Neural cell (in vitro differentiated cells): ENCODE results near the gene PPM1H. TPM values are rescaled to one million over a fixed set of nuclear protein-coding genes. Genes with fewer than 3 reads are reported as not detected.

Experiments used
- H2AFZ ChIP-seq: fragments of 200-600, 300-800 bp; sonication (generic), shearing (Covaris generic); 2 replicates; pipeline ENCODE4 v1.6.0; 2014; ENCODE audit warnings: low read depth, mild to moderate bottlenecking, antibody characterized with exemption, low read length, moderate library complexity
- H3F3A ChIP-seq: fragments of 200-600 bp; shearing (Covaris generic); 2 replicates; pipeline ENCODE4 v1.6.1; 2016; ENCODE audit warnings: mild to moderate bottlenecking, moderate library complexity, mixed read lengths, antibody characterized with exemption, low read length; ENCODE audit not compliant: insufficient read depth, poor library complexity, severe bottlenecking
- H3K27ac ChIP-seq: fragments of 200-600, 300-800 bp; sonication (generic), shearing (Covaris generic); 2 replicates; pipeline ENCODE4 v1.5.1; 2014; ENCODE audit warnings: mild to moderate bottlenecking, low read length, moderate library complexity
- H3K27me3 ChIP-seq: fragments of 300-800, 200-600 bp; sonication (generic), shearing (Covaris generic); 2 replicates; pipeline ENCODE4 v1.6.0; 2014; ENCODE audit warnings: mild to moderate bottlenecking, low read depth, low read length, moderate library complexity; ENCODE audit not compliant: insufficient read depth
- H3K36me3 ChIP-seq: fragments of 300-800, 200-600 bp; sonication (generic), shearing (Covaris generic); 2 replicates; pipeline ENCODE4 v1.5.1; 2014; ENCODE audit warnings: mild to moderate bottlenecking, antibody characterized with exemption, low read length, moderate library complexity; ENCODE audit not compliant: insufficient read depth
- H3K4me2 ChIP-seq: fragments of 300-800, 200-600 bp; sonication (generic), shearing (Covaris generic); 2 replicates; pipeline ENCODE4 v1.6.0; 2014; ENCODE audit warnings: mild to moderate bottlenecking, low read length
- H3K4me3 ChIP-seq: fragments of 300-800, 200-600 bp; sonication (generic), shearing (Covaris generic); 2 replicates; pipeline ENCODE4 v1.5.1; 2014; ENCODE audit warnings: mild to moderate bottlenecking, low read length, moderate library complexity
- H3K79me2 ChIP-seq: fragments of 200-600 bp; shearing (Covaris generic); replicated peaks from 2 replicates; pipeline ENCODE4 v1.6.0; 2014; ENCODE audit warnings: mild to moderate bottlenecking, low read length, moderate library complexity; ENCODE audit not compliant: insufficient read depth
- H3K9ac ChIP-seq: fragments of 300-800, 200-600 bp; sonication (generic), shearing (Covaris generic); 2 replicates; pipeline ENCODE4 v1.6.1; 2016; ENCODE audit warnings: mild to moderate bottlenecking, low read length, mixed read lengths
- H3K9me2 ChIP-seq: fragments of 200-600 bp; shearing (Covaris generic); 2 replicates; pipeline ENCODE4 v1.6.1; 2016; ENCODE audit warnings: mild to moderate bottlenecking, low read length, mixed read lengths; ENCODE audit not compliant: insufficient read depth
- H3K9me3 ChIP-seq: fragments of 200-600, 300-800 bp; sonication (generic), shearing (Covaris generic); 2 replicates; pipeline ENCODE4 v1.6.1; 2016; ENCODE audit warnings: mild to moderate bottlenecking, mixed run types, low read length, moderate library complexity, mixed read lengths
- H4K20me1 ChIP-seq: fragments of 200-600 bp; shearing (Covaris generic); 2 replicates; pipeline ENCODE4 v1.6.1; 2016; ENCODE audit warnings: mild to moderate bottlenecking, mixed run types; ENCODE audit not compliant: insufficient read depth
- CTCF ChIP-seq: fragments of 450-650 bp; IDR thresholded peaks from 2 replicates; pipeline ENCODE4 v1.5.1; 2014; ENCODE audit warnings: antibody characterized with exemption, mild to moderate bottlenecking, moderate library complexity; ENCODE audit not compliant: poor library complexity, severe bottlenecking
- EP300 ChIP-seq: fragments of 450-650 bp; conservative IDR thresholded peaks from 2 replicates; pipeline ENCODE4 v1.6.1; 2014; ENCODE audit warnings: antibody characterized with exemption, mild to moderate bottlenecking, moderate library complexity; ENCODE audit not compliant: poor library complexity, severe bottlenecking
- EZH2 ChIP-seq: fragments of 200-600, 300-800 bp; shearing (Covaris generic), sonication (generic); IDR thresholded peaks from 2 replicates; pipeline ENCODE4 v1.6.1; 2014; ENCODE audit warnings: antibody characterized with exemption, low read length, borderline replicate concordance, mild to moderate bottlenecking; ENCODE audit not compliant: insufficient read depth, poor library complexity, severe bottlenecking
- MXI1 ChIP-seq: fragments of 450-650 bp; conservative IDR thresholded peaks from 2 replicates; pipeline ENCODE4 v1.6.1; 2014; ENCODE audit warnings: antibody characterized with exemption, mild to moderate bottlenecking; ENCODE audit not compliant: poor library complexity, severe bottlenecking
- POLR2AphosphoS5 ChIP-seq: IDR thresholded peaks from 2 replicates; pipeline ENCODE4 v1.6.1; 2012
- RAD21 ChIP-seq: fragments of 450-650 bp; conservative IDR thresholded peaks from 2 replicates; pipeline ENCODE4 v1.6.1; 2014; ENCODE audit warnings: antibody characterized with exemption, mild to moderate bottlenecking, moderate library complexity
- REST ChIP-seq: IDR thresholded peaks from 2 replicates; pipeline ENCODE4 v1.6.1; 2012; ENCODE audit warnings: borderline replicate concordance
- SMC3 ChIP-seq: fragments of 450-650 bp; conservative IDR thresholded peaks from 2 replicates; pipeline ENCODE4 v1.6.1; 2014; ENCODE audit warnings: antibody characterized with exemption, mild to moderate bottlenecking, moderate library complexity; ENCODE audit not compliant: poor library complexity
- TAF1 ChIP-seq: IDR thresholded peaks from 2 replicates; pipeline ENCODE4 v1.6.1; 2012; ENCODE audit warnings: low read depth
- polyA plus RNA-seq: library from polyadenylated mRNA; depleted of rRNA; stranded (reverse); fragments of >200 nt; gene quantifications from 2 replicates; pipeline ENCODE4 v1.2.3, GENCODE V29; 2014

Gene PPM1H
- polyA plus RNA-seq, 1 donor from 2014 or later = 3.9 TPM

- TF ChIP-seq SMC3 = no peak
- TF ChIP-seq CTCF = no peak
- peak; percentile 30 for TF ChIP-seq REST
- TF ChIP-seq RAD21 = no peak
- no peak for TF ChIP-seq MXI1
- TF ChIP-seq EP300 = peak; percentile 68
- TF ChIP-seq EZH2 = no peak
- TF ChIP-seq POLR2AphosphoS5 = peak; percentile 83
- H3K9me2 ChIP-seq = no peaks in the 10 kb centered on the region
- no peaks in the 10 kb centered on the region for H3K9me3 ChIP-seq
- no peaks in the 10 kb centered on the region for H3F3A ChIP-seq
- H3K79me2 ChIP-seq = no peaks in the 10 kb centered on the region
- H4K20me1 ChIP-seq = no peaks in the 10 kb centered on the region
- H2AFZ ChIP-seq = no peak overlapping the region
- peak overlapping the region; percentile 10 for H3K4me3 ChIP-seq
- no peak overlapping the region for H3K27ac ChIP-seq
- peak overlapping the region; percentile 15 for H3K4me2 ChIP-seq
- no peaks in the 10 kb centered on the region for H3K27me3 ChIP-seq
- H3K9ac ChIP-seq = no peak overlapping the region
- H3K36me3 ChIP-seq = no peaks in the 10 kb centered on the region
Observed at GRCh38 chr12:62673028-62673815, 261.7 kb downstream of the PPM1H start.

GRCh38 chr12:62670986-62671720 lies 263.8 kb downstream of the PPM1H start:
- no peaks in the 10 kb centered on the region for H3K27me3 ChIP-seq
- no peak overlapping the region for H3K27ac ChIP-seq
- no peaks in the 10 kb centered on the region for H3K9me3 ChIP-seq
- H3K4me3 ChIP-seq = no peak overlapping the region
- no peaks in the 10 kb centered on the region for H4K20me1 ChIP-seq
- H3K36me3 ChIP-seq = no peaks in the 10 kb centered on the region
- H3K9ac ChIP-seq = no peak overlapping the region
- H3K9me2 ChIP-seq = no peaks in the 10 kb centered on the region
- H3F3A ChIP-seq = no peaks in the 10 kb centered on the region
- no peaks in the 10 kb centered on the region for H3K79me2 ChIP-seq
- no peak overlapping the region for H2AFZ ChIP-seq
- no peak overlapping the region for H3K4me2 ChIP-seq
- no peak for TF ChIP-seq RAD21
- no peak for TF ChIP-seq CTCF
- TF ChIP-seq SMC3 = no peak
- no peak for TF ChIP-seq TAF1
- TF ChIP-seq REST = no peak
- TF ChIP-seq EP300 = no peak
- no peak for TF ChIP-seq EZH2
- no peak for TF ChIP-seq POLR2AphosphoS5
